ENCODE results near the gene FREM2. TPM values are rescaled to one million over a fixed set of nuclear protein-coding genes. Genes with fewer than 3 reads are reported as not detected.

The FREM2 gene
- total and polyA plus RNA-seq, 8 donors = 1.4 to 9.8 (median 6.3) TPM

- Histone ChIP-seq H3K9me3 (no peaks in the 10 kb centered on the region), H3K4me1 (peaks cover 0 to 4% (median 4%) of the 10 kb centered on the region in 3 donors), H3K36me3 (no peaks in the 10 kb centered on the region), H3K4me3 (no peak overlapping the region), H3K27me3 (no peaks in the 10 kb centered on the region), H3K27ac (no peak overlapping the region)
- intact Hi-C loops (cut with DNase I) = no loop called here
- no peak for FAIRE-seq
- no peak for TF ChIP-seq CTCF (IDR thresholded peaks at IDR 0.05)
- DNase-seq = no peak
- ATAC-seq = no peak
- 94 to 97% methylated on average over 7 of the region's 7 CpGs for WGBS, 2 donors
Observed at GRCh38 chr13:38769526-38769925, 82.6 kb downstream of the FREM2 start.

- intact Hi-C loops (cut with DNase I) = no loop called here
- H3K4me3 ChIP-seq = no peak overlapping the region
- ATAC-seq (peak in 1 of 4 donors; percentile 37), DNase-seq (no peak), FAIRE-seq (no peak)
- no peaks in the 10 kb centered on the region for H3K36me3 ChIP-seq
- no peak for TF ChIP-seq CTCF (IDR thresholded peaks at IDR 0.05)
- no peaks in the 10 kb centered on the region for H3K27me3 ChIP-seq
- 29 to 30% methylated on average over 5 of the region's 5 CpGs for WGBS, 2 donors
- no peak overlapping the region for H3K27ac ChIP-seq
- H3K4me1 ChIP-seq = peaks cover 8 to 16% (median 16%) of the 10 kb centered on the region in 3 donors
- no peaks in the 10 kb centered on the region for H3K9me3 ChIP-seq
Observed at GRCh38 chr13:38775085-38775484, 88.2 kb downstream of the FREM2 start.

GRCh38 chr13:38777347-38778119 is 90.7 kb downstream of the FREM2 start:
- Histone ChIP-seq H3K27me3 (no peaks in the 10 kb centered on the region), H3K27ac (peak overlapping the region in 1 of 4 donors; percentile 21), H3K9me3 (no peaks in the 10 kb centered on the region), H3K36me3 (no peaks in the 10 kb centered on the region), H3K4me3 (no peak overlapping the region), H3K4me1 (peaks cover 8 to 16% (median 16%) of the 10 kb centered on the region in 3 donors)
- TF ChIP-seq CTCF (IDR thresholded peaks at IDR 0.05) = no peak
- no peak for DNase-seq
- no peak for FAIRE-seq
- peak in 1 of 4 donors; percentile 48 for ATAC-seq
- intact Hi-C loops (cut with DNase I) = no loop called here
- WGBS, 2 donors = 70 to 73% methylated on average over 6 of the region's 6 CpGs

- H3K27ac ChIP-seq = no peak overlapping the region
- no peaks in the 10 kb centered on the region for H3K36me3 ChIP-seq
- TF ChIP-seq CTCF (IDR thresholded peaks at IDR 0.05) = no peak
- FAIRE-seq (no peak), ATAC-seq (no peak), DNase-seq (no peak)
- H3K4me1 ChIP-seq = peaks cover 5 to 14% (median 10%) of the 10 kb centered on the region in 3 donors
- 89 to 91% methylated on average over 3 of the region's 3 CpGs for WGBS, 2 donors
- intact Hi-C loops (cut with DNase I) = no loop called here
- no peaks in the 10 kb centered on the region for H3K9me3 ChIP-seq
- H3K4me3 ChIP-seq = no peak overlapping the region
- H3K27me3 ChIP-seq = no peaks in the 10 kb centered on the region
Observed at GRCh38 chr13:38781539-38781938, 94.7 kb downstream of the FREM2 start.

All from pancreas (tissue), 10 donors.